Urinary bladder (tissue), 4 donors: ENCODE measurements around the gene TPP2. TPM values are rescaled to one million over a fixed set of nuclear protein-coding genes. Genes with fewer than 3 reads are reported as not detected.

ENCODE experiments used
- DNase-seq: peaks from one replicate; pipeline ENCODE4 v3.0.0-alpha.2; 2015; ENCODE audit errors: extremely low spot score
- H3K27ac ChIP-seq: one replicate; pipeline ENCODE4 v1.5.1; 2013; ENCODE audit warnings: low read depth, mild to moderate bottlenecking, moderate library complexity
- H3K36me3 ChIP-seq: one replicate; pipeline ENCODE4 v1.6.1; 2013; ENCODE audit warnings: mild to moderate bottlenecking, moderate library complexity; ENCODE audit not compliant: insufficient read depth
- H3K4me1 ChIP-seq: one replicate; pipeline ENCODE4 v1.6.1; 2013; ENCODE audit warnings: mild to moderate bottlenecking, moderate library complexity; ENCODE audit not compliant: insufficient read depth
- H3K4me3 ChIP-seq: one replicate; pipeline ENCODE4 v1.5.1; 2013; ENCODE audit warnings: low read depth, low read length
- WGBS: extraction: QIAGEN DNeasy Blood & Tissue Kit; methylation state at CpG from one replicate; pipeline ENCODE4 v1.1.7; 2013; 5-methylcytosine and 5-hydroxymethylcytosine counted together
- polyA plus RNA-seq: library from polyadenylated mRNA; stranded (reverse); fragments of 200-250 nt; gene quantifications from one replicate; pipeline ENCODE4 v1.2.3, GENCODE V29; 2013
- total RNA-seq: library from RNA; depleted of rRNA; stranded (reverse); fragments of >200 nt; gene quantifications from one replicate; pipeline ENCODE4 v1.2.3, GENCODE V29; 2014
- donor health status: healthy with polysubstance abuse.
- donor health status: healthy.

Gene TPP2
- total and polyA plus RNA-seq, 2 donors: 22.1 to 76.1 TPM

GRCh38 chr13:102697929-102698648 is 101.3 kb downstream of the TPP2 start:
- no peak for DNase-seq
- Histone ChIP-seq H3K4me1 (no peaks in the 10 kb centered on the region), H3K4me3 (no peak overlapping the region), H3K36me3 (no peaks in the 10 kb centered on the region), H3K27ac (no peak overlapping the region)
- WGBS: 71% methylated on average over 8 of the region's 8 CpGs

GRCh38 chr13:102698649-102698980 is 101.8 kb downstream of the TPP2 start:
- Histone ChIP-seq H3K4me3 (no peak overlapping the region), H3K4me1 (no peaks in the 10 kb centered on the region), H3K36me3 (no peaks in the 10 kb centered on the region), H3K27ac (no peak overlapping the region)
- DNase-seq: no peak
- 93% methylated on average over 2 of the region's 2 CpGs for WGBS

DNA sequence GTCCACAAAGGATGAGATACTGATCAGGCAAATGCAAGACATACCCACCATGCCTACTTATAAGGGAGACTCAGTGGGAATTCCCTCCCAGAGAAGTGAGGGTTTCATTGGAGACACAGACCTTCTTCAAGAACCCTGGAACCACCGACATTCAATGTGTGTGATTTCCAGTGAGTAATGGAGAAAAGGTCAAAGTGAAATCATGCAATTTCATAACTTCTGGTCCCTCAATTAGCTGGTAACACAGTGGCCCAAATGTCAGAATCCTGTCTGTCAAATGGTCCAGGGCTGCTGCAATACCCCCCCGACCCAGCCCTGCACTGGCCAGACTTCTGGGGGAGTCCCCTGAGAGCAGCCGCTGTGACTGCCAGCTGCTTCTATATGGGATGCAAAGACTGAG is 102.7 kb downstream of the TPP2 start:
- H3K27ac ChIP-seq: no peak overlapping the region
- 83% methylated on average over 3 of the region's 3 CpGs for WGBS

GRCh38 chr13:102700088-102701031 is 103.6 kb downstream of the TPP2 start:
- H3K4me1 ChIP-seq: no peaks in the 10 kb centered on the region
- no peak overlapping the region for H3K4me3 ChIP-seq
- no peak for DNase-seq
- H3K36me3 ChIP-seq: no peaks in the 10 kb centered on the region
- H3K27ac ChIP-seq: no peak overlapping the region
- WGBS: 52% methylated on average over 14 of the region's 14 CpGs

More for the DNA sequence above, 102.7 kb downstream of the TPP2 start:
- Histone ChIP-seq H3K4me3 (no peak overlapping the region), H3K36me3 (no peaks in the 10 kb centered on the region), H3K4me1 (no peaks in the 10 kb centered on the region)
- no peak for DNase-seq

DNA sequence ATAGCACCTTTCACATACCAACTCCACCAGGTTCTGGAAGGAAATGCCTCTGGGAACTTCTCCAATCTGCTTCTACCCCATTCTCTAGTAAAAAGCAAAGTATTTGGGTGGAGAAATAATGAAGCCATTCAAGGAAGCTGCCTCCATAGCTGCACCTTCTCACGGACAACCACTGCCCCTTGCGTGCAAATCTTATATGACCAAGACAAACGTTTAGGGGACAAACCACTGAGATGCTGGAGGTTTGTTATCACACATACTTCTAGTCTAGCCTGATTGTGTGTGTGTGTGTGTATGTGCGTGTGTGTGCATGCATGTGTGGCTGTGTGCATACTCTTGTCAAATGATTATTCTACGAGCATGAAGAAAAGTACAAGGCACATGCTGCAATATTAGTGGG is 104.5 kb downstream of the TPP2 start:
- DNase-seq: no peak
- Histone ChIP-seq H3K36me3 (no peaks in the 10 kb centered on the region), H3K27ac (no peak overlapping the region), H3K4me3 (no peak overlapping the region), H3K4me1 (no peaks in the 10 kb centered on the region)
- WGBS: 86% methylated on average over 5 of the region's 5 CpGs

GRCh38 chr13:102702965-102703725 is 106.4 kb downstream of the TPP2 start:
- no peak overlapping the region for H3K27ac ChIP-seq
- DNase-seq: no peak
- H3K4me3 ChIP-seq: no peak overlapping the region
- no peaks in the 10 kb centered on the region for H3K36me3 ChIP-seq
- no peaks in the 10 kb centered on the region for H3K4me1 ChIP-seq
- 52% methylated on average over 8 of the region's 8 CpGs for WGBS

DNA sequence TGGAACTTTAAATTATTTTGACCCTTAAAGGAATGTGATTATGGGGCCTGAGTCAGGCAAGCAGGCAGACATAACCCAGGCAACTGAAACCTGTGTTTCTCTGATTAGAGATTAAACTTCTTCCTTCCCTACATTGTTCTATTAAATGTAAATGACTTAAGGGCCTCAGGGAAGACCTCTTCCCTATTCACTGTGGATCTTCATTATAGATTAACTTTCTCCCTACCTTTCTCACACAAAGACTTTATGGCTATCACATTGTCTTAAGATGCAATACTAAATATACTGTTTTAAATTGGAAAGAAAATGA is 106.9 kb downstream of the TPP2 start:
- Histone ChIP-seq H3K36me3 (no peaks in the 10 kb centered on the region), H3K27ac (no peak overlapping the region), H3K4me1 (no peaks in the 10 kb centered on the region), H3K4me3 (no peak overlapping the region)
- DNase-seq: no peak

- no peaks in the 10 kb centered on the region for H3K4me1 ChIP-seq
- WGBS: 83% methylated on average over 6 of the region's 6 CpGs
- no peak overlapping the region for H3K27ac ChIP-seq
- DNase-seq: no peak
- H3K36me3 ChIP-seq: no peaks in the 10 kb centered on the region
- no peak overlapping the region for H3K4me3 ChIP-seq
Observed at GRCh38 chr13:102704238-102705058, 107.7 kb downstream of the TPP2 start.

DNA sequence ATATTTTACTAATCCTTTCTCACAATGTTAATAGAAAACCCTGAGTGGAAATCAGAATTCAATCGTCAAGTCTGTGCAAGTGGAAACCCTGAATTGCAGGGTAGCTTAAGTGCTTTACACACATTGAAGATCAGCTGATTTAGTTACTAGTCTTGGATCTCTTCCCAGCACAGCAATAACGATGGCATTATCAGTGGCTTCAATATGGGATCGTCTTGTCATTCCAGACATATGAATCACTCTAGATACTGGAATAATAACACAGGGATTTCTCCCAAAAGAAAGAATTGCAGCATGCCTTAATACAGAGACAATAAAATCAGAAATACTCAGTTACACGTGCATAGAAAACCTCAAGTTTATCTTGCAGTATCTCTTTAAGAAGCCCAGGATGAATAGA is 110.7 kb downstream of the TPP2 start:
- no peaks in the 10 kb centered on the region for H3K4me1 ChIP-seq
- no peaks in the 10 kb centered on the region for H3K36me3 ChIP-seq
- DNase-seq: no peak
- no peak overlapping the region for H3K27ac ChIP-seq
- H3K4me3 ChIP-seq: no peak overlapping the region
- WGBS: 7% methylated on average over 4 of the region's 4 CpGs

DNA sequence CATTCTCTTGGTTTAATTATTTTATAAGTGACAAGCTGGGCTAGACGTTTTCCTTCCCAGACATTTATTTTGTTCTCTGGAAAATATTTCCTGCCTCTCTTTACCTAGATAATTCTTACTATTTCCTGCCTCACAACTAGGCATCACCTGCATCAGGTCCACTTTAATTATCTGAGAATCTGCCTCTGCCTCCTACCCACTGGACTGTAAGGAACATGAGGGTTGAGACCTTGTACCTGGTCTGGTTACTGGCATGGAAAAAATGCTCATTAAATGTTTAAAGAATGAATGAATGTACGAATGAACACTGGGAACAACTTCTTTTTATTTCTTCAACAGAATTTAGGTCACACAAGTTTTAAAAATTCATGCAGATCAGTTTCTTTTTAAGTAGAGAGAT is 111.4 kb downstream of the TPP2 start:
- no peak for DNase-seq
- no peak overlapping the region for H3K27ac ChIP-seq
- 37% methylated on average over 2 of the region's 2 CpGs for WGBS
- no peak overlapping the region for H3K4me3 ChIP-seq
- no peaks in the 10 kb centered on the region for H3K36me3 ChIP-seq
- H3K4me1 ChIP-seq: no peaks in the 10 kb centered on the region

- Histone ChIP-seq H3K4me3 (no peak overlapping the region), H3K27ac (no peak overlapping the region), H3K4me1 (no peaks in the 10 kb centered on the region), H3K36me3 (no peaks in the 10 kb centered on the region)
- DNase-seq: no peak
- 89% methylated on average over 2 of the region's 2 CpGs for WGBS
Observed at GRCh38 chr13:102708991-102709390, 112.2 kb downstream of the TPP2 start.

DNA sequence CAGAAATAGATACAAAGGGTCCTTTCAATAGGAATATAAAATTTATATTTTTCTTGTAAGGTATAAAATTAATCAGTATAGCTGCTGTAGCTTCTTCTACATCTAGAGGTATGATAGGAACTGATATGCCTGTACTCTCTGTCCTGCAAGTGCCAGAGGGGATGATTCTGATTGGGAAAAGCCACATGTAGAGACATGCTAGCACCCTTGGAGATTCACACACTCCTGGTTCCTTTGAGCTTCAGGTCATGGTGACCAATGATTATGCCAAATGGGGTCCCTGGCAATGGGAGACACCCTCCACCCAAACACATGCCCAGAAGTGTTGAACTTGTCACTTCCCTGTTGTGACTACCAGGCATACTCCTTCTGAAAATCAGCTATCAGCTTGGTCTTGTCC is 112.8 kb downstream of the TPP2 start:
- no peak overlapping the region for H3K27ac ChIP-seq
- no peak overlapping the region for H3K4me3 ChIP-seq
- H3K36me3 ChIP-seq: no peaks in the 10 kb centered on the region
- no peak for DNase-seq
- no peaks in the 10 kb centered on the region for H3K4me1 ChIP-seq

GRCh38 chr13:102710261-102710679 is 113.5 kb downstream of the TPP2 start:
- DNase-seq: no peak
- WGBS: 87% methylated on average over 9 of the region's 9 CpGs
- no peak overlapping the region for H3K4me3 ChIP-seq
- no peaks in the 10 kb centered on the region for H3K36me3 ChIP-seq
- H3K4me1 ChIP-seq: no peaks in the 10 kb centered on the region
- no peak overlapping the region for H3K27ac ChIP-seq
